GM18873 (cell line): ENCODE measurements around the gene HAND2.

Experiments used
- ATAC-seq: cut with Tn5 transposase; IDR thresholded peaks from one replicate; pipeline ENCODE4 v1.9.1; 2021; ENCODE audit warnings: mild to moderate bottlenecking, moderate library complexity, moderate number of reproducible peaks; ENCODE audit not compliant: unreplicated experiment, low FRiP score

Gene HAND2

GRCh38 chr4:173482330-173482931, 47.6 kb downstream of the HAND2 start:
- no peak for ATAC-seq

DNA sequence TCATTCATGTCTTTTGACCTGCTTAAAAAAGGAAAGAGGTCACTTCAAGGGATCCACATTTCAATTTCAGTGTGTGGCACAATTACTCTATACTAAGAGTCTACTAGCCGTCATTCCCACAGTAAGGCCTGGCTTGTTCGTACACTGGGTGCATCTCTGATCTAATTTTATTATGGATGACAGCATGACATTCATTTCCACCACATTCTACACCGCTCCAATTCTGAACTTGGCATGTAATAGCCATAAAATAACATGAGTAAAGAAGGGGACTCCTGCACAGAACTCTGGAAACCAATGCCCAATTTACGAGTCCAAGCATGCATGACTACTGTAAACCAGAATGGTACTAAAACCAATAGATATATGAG, 51.1 kb downstream of the HAND2 start:
- ATAC-seq: no peak

DNA sequence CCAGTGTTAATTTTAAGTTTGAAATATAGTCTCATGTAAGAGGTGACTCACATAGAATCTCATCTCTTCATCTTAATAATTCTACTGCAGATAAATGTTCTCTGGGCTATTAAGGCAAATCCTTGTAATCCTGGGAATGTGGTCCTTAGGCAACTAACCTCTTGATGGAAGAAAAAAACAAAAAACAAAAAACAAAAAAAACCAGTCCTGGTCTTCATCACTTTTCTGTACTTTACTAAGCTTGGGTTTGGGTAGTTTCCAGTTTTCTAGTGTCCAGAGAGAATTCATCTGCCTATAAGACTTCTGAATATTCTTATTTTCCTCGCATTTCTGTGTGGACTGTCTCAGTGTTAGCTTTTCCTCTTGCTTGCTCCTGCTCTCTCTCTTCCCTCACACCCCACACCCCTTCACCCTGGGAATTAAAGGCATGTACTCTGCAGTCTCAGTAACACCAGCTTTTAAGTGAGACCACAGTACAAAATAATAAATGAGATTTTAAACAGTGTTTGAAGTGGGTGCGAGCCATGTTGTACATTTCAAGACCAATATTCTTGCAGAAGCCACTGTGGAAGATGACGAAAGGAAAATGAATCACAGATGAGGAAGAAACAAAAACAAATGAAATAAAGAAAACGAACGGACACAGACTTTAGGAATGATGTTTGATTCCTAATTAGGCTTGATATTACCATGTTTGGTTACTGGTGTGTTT, 51.7 kb downstream of the HAND2 start:
- no peak for ATAC-seq

GRCh38 chr4:173477016-173477415, 53.0 kb downstream of the HAND2 start:
- no peak for ATAC-seq
